Measurements from ENCODE around the gene RIC8B. TPM values are rescaled to one million over a fixed set of nuclear protein-coding genes. Genes with fewer than 3 reads are reported as not detected.

Gene RIC8B
- polyA plus RNA-seq, 3 donors, result 2.7 to 3.8 (median 2.7) TPM

DNA sequence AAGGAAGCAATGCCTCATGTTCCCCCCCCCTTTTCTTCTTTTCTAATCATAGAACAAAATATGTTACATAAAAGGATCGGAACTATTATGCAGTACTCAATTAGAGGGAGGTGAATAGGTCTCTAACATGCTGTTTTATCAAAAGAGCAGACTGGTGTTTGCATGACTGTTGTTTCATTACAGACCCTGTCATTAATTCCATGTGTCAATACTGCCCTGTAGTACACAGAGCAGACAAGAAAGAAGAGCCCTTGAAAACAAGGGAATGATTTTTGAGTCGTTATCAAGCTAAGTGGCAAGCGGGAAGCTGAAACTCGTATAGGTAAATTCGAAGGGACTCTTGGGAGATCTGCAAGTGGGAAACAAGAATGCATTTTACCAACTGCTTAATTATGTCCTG lies 104.3 kb downstream of the RIC8B start:
- Histone ChIP-seq H3K4me2 (replicated peaks; ENCODE audit: extremely low read depth, low read length, poor library complexity, severe bottlenecking) (no peak overlapping the region), H3K36me3 (replicated peaks in 1 of 2; ENCODE audit: control insufficient read depth in 1 of 2, insufficient read depth in 2 of 2, low read length in 2 of 2) (peaks cover 2 to 37% of the 10 kb centered on the region in 2 donors), H3K9ac (ENCODE audit: insufficient read depth, low read length, poor library complexity, severe bottlenecking) (no peak overlapping the region), H3K27ac (ENCODE audit: low read depth in 1 of 2, low read length in 2 of 2) (no peak overlapping the region), H3K27me3 (ENCODE audit: control insufficient read depth in 2 of 2, insufficient read depth in 2 of 2, low read length in 2 of 2) (peaks cover 46 to 64% of the 10 kb centered on the region in 2 donors), H4K20me1 (ENCODE audit: insufficient read depth, low read length) (peaks cover 10% of the 10 kb centered on the region), H3K4me3 (replicated peaks in 1 of 3; ENCODE audit: low read depth in 2 of 3, low read length in 3 of 3) (no peak overlapping the region), H3K4me1 (ENCODE audit: control insufficient read depth in 1 of 2, insufficient read depth in 2 of 2, low read length in 2 of 2) (peaks cover under 1% of the 10 kb centered on the region in 2 donors), H3K79me2 (ENCODE audit: insufficient read depth, low read length) (no peaks in the 10 kb centered on the region), H3K9me3 (replicated peaks in 1 of 2; ENCODE audit: control insufficient read depth in 1 of 2, insufficient read depth in 1 of 2, low read length in 2 of 2) (no peaks in the 10 kb centered on the region), H2AFZ (ENCODE audit: insufficient read depth, low read depth, low read length, poor library complexity, severe bottlenecking) (no peak overlapping the region)
- peaks cover 5% of the 10 kb centered on the region for H3K4me1 Mint-ChIP-seq
- H3K27ac Mint-ChIP-seq, result no peak overlapping the region
- DNase-seq, result no peak
- intact Hi-C loops (cut with micrococcal nuclease), result no loop called here
- no peak overlapping the region for H3K4me3 Mint-ChIP-seq
- peaks cover 17 to 52% (median 45%) of the 10 kb centered on the region in 3 donors for H3K27me3 Mint-ChIP-seq (ENCODE audit: low read depth in 3 of 3)
- H3K36me3 Mint-ChIP-seq, result peaks cover 49 to 72% of the 10 kb centered on the region in 2 donors
- H3K9me3 Mint-ChIP-seq, result peaks cover 0 to 5% (median 0%) of the 10 kb centered on the region in 7 donors
- 100% methylated on average over 2 of the region's 5 CpGs for WGBS (ENCODE audit: insufficient coverage)
- TF ChIP-seq, protein P1, sequence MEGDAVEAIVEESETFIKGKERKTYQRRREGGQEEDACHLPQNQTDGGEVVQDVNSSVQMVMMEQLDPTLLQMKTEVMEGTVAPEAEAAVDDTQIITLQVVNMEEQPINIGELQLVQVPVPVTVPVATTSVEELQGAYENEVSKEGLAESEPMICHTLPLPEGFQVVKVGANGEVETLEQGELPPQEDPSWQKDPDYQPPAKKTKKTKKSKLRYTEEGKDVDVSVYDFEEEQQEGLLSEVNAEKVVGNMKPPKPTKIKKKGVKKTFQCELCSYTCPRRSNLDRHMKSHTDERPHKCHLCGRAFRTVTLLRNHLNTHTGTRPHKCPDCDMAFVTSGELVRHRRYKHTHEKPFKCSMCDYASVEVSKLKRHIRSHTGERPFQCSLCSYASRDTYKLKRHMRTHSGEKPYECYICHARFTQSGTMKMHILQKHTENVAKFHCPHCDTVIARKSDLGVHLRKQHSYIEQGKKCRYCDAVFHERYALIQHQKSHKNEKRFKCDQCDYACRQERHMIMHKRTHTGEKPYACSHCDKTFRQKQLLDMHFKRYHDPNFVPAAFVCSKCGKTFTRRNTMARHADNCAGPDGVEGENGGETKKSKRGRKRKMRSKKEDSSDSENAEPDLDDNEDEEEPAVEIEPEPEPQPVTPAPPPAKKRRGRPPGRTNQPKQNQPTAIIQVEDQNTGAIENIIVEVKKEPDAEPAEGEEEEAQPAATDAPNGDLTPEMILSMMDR (IDR thresholded peaks at IDR 0.05), result no peak

DNA sequence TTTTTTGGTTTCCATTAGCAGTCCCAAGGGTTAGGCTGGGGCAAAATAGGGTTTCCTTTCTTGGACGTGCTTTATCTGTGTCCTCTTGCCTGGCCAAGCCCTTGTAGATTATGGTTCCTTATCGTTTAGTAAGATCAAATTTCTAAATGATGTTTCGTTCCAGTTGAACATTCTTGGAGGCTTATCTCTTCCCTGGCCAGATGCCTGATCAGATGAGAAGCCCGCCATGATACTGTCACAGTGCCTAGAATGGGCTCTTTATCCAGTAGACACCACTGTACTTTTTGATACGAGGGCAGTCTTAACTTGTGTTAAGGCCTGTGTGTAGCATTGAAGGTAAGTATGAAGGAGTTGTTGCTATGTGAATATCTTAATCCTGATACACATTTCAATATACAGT lies 105.1 kb downstream of the RIC8B start:
- H3K36me3 Mint-ChIP-seq, result peaks cover 56 to 76% of the 10 kb centered on the region in 2 donors
- H3K4me3 Mint-ChIP-seq, result peak overlapping the region in 1 of 2 donors; percentile 33
- no peaks in the 10 kb centered on the region for H3K4me1 ChIP-seq (ENCODE audit: control insufficient read depth in 1 of 2, insufficient read depth in 2 of 2, low read length in 2 of 2)
- H3K27me3 Mint-ChIP-seq (ENCODE audit: low read depth in 3 of 3), result peaks cover 20 to 60% (median 47%) of the 10 kb centered on the region in 3 donors
- H2AFZ ChIP-seq (ENCODE audit: insufficient read depth, low read depth, low read length, poor library complexity, severe bottlenecking), result no peak overlapping the region
- peaks cover 54 to 72% of the 10 kb centered on the region in 2 donors for H3K27me3 ChIP-seq (ENCODE audit: control insufficient read depth in 2 of 2, insufficient read depth in 2 of 2, low read length in 2 of 2)
- H3K4me3 ChIP-seq (replicated peaks in 1 of 3; ENCODE audit: low read depth in 2 of 3, low read length in 3 of 3), result no peak overlapping the region
- H3K36me3 ChIP-seq (replicated peaks in 1 of 2; ENCODE audit: control insufficient read depth in 1 of 2, insufficient read depth in 2 of 2, low read length in 2 of 2), result peaks cover 2 to 37% of the 10 kb centered on the region in 2 donors
- no peak overlapping the region for H3K9ac ChIP-seq (ENCODE audit: insufficient read depth, low read length, poor library complexity, severe bottlenecking)
- no peak overlapping the region for H3K4me2 ChIP-seq (replicated peaks; ENCODE audit: extremely low read depth, low read length, poor library complexity, severe bottlenecking)
- no peak for DNase-seq
- intact Hi-C loops (cut with micrococcal nuclease), result no loop called here
- WGBS (ENCODE audit: insufficient coverage), result 96% methylated on average over 4 of the region's 5 CpGs
- TF ChIP-seq, protein P1 (IDR thresholded peaks at IDR 0.05), result no peak
- H3K9me3 Mint-ChIP-seq, result peaks cover 0 to 5% (median 0%) of the 10 kb centered on the region in 7 donors
- H3K4me1 Mint-ChIP-seq, result no peaks in the 10 kb centered on the region
- H3K27ac Mint-ChIP-seq, result no peak overlapping the region
- no peak overlapping the region for H3K27ac ChIP-seq (ENCODE audit: low read depth in 1 of 2, low read length in 2 of 2)
- H3K79me2 ChIP-seq (ENCODE audit: insufficient read depth, low read length), result no peaks in the 10 kb centered on the region
- H4K20me1 ChIP-seq (ENCODE audit: insufficient read depth, low read length), result peaks cover 3% of the 10 kb centered on the region
- H3K9me3 ChIP-seq (replicated peaks in 1 of 2; ENCODE audit: control insufficient read depth in 1 of 2, insufficient read depth in 1 of 2, low read length in 2 of 2), result no peaks in the 10 kb centered on the region

All from CD14-positive monocyte (primary cell).